Nephron (organoid): Measurements from ENCODE around the gene RASA3.

Experiments
- H3K27ac Mint-ChIP-seq, 3 experiments: 2 replicates each; pipeline ENCODE4 v1.8.0; 2020; ENCODE audit warnings: mixed read lengths in 3 of 3, mild to moderate bottlenecking in 2 of 3, moderate library complexity in 1 of 3
- H3K27me3 Mint-ChIP-seq: 2 replicates; pipeline ENCODE4 v1.8.0; 2021; ENCODE audit warnings: low read depth, mild to moderate bottlenecking, moderate library complexity, mixed read lengths
- H3K36me3 Mint-ChIP-seq: 2 replicates; pipeline ENCODE4 v1.8.0; 2020; ENCODE audit warnings: low read depth, mixed read lengths
- H3K4me1 Mint-ChIP-seq: 2 replicates; pipeline ENCODE4 v1.8.0; 2020; ENCODE audit warnings: mixed read lengths
- H3K4me3 Mint-ChIP-seq, 3 experiments: 2 replicates each; pipeline ENCODE4 v1.8.0; 2020; ENCODE audit warnings: mild to moderate bottlenecking in 3 of 3, mixed read lengths in 3 of 3, moderate library complexity in 2 of 3
- H3K9me3 Mint-ChIP-seq: 2 replicates; pipeline ENCODE4 v1.8.0; 2020; ENCODE audit warnings: mixed read lengths
- TF ChIP-seq, protein P1 (sequence below), 3 experiments: fragments of 200-600 bp; sonication (generic); IDR thresholded peaks; one replicate each; pipeline ENCODE4 v1.5.0; 2021; ENCODE audit warnings: antibody characterized with exemption in 3 of 3; ENCODE audit not compliant: unreplicated experiment in 3 of 3

RASA3 gene

DNA sequence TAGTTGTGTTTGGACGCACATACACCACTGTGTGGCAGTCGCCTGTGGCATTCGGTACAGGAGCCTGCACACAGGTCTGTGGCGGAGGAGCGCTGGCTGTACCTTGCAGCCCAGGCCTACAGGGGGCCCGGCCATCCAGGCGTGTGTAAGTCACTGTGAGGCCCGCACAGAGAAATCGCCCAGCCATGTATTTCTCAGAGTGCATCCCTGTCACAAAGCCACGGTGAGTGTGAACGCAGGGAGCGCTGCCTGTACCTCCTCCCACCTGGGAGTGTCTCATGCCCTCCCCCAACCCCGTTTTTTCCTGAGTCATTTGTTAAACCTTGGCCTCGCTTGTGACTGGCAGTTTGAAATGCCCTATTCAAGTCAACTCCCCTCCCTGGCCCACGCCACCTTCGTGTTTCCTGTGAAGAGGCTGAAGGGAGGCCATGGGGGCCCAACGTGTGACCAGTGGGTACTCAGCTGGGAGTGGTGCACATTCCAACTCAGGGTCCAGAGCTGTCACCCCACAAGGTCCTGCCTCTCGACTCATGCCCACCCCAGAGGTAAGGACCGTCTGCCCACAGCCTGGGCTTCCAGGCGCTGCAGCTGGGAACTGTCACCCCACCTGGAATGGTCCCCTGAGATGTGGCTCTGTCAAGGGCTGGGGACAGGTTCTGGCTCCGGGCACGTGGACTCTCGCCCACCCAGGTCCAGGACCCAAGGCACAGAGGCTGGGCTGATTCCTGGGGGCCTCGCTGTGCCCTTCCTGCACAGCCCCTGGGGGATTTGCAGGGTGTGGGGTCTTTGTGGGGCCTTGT is 11.6 kb upstream of the RASA3 start:
- no peaks in the 10 kb centered on the region for H3K4me1 Mint-ChIP-seq
- H3K27ac Mint-ChIP-seq: no peak overlapping the region
- peaks cover 17% of the 10 kb centered on the region for H3K27me3 Mint-ChIP-seq
- no peaks in the 10 kb centered on the region for H3K36me3 Mint-ChIP-seq
- TF ChIP-seq, protein P1, sequence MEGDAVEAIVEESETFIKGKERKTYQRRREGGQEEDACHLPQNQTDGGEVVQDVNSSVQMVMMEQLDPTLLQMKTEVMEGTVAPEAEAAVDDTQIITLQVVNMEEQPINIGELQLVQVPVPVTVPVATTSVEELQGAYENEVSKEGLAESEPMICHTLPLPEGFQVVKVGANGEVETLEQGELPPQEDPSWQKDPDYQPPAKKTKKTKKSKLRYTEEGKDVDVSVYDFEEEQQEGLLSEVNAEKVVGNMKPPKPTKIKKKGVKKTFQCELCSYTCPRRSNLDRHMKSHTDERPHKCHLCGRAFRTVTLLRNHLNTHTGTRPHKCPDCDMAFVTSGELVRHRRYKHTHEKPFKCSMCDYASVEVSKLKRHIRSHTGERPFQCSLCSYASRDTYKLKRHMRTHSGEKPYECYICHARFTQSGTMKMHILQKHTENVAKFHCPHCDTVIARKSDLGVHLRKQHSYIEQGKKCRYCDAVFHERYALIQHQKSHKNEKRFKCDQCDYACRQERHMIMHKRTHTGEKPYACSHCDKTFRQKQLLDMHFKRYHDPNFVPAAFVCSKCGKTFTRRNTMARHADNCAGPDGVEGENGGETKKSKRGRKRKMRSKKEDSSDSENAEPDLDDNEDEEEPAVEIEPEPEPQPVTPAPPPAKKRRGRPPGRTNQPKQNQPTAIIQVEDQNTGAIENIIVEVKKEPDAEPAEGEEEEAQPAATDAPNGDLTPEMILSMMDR (IDR thresholded peaks at IDR 0.05; ENCODE audit: unreplicated experiment in 3 of 3): peak; percentile 45 to 61 (median 48)
- H3K4me3 Mint-ChIP-seq: no peak overlapping the region
- H3K9me3 Mint-ChIP-seq: no peaks in the 10 kb centered on the region

DNA sequence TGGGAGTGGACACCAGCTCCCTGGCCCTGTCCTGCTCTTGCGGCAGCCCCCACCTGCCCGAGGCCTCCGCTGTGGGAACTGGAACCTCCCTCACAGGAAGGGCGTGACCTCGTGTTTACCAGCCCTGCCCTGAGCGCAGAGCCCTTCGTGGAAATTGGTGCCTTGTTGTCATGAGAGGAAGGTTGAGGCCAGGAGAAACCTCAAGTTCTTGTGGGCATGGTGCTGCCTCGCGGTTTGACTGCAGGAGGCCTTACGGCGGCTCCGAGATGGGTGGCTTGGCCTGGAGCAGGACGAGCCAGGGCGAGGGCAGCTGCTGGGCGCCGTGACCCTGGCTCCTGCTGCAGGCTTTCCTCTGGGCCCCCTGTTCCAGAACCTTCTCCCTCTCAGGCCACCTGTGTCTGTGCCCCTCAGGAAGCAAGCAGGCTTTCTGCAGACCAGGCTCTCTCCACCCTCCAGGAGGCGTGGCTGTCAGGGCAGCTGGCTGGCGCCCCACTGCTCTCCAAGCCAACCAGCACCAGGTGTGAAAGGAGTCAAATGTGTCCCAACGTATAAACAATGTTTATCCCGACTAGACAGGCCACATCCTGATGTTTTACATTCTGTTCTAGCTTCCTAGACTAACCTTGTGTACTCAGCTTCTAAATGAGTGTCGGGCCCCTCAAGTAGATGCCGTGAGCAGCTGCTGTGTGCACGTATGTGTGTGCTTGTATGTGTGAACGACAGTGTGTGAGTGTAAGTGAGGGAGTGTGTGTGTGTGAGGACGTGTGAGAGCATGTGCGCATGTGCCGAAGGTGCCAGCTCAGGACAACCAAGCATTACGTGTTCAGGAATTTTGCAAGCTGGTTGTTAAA is 10.4 kb upstream of the RASA3 start:
- Mint-ChIP-seq H3K4me3 (no peak overlapping the region), H3K4me1 (no peaks in the 10 kb centered on the region), H3K9me3 (no peaks in the 10 kb centered on the region), H3K27me3 (peaks cover 15% of the 10 kb centered on the region), H3K36me3 (no peaks in the 10 kb centered on the region), H3K27ac (no peak overlapping the region)
- TF ChIP-seq, protein P1 (IDR thresholded peaks at IDR 0.05; ENCODE audit: unreplicated experiment in 3 of 3): no peak

DNA sequence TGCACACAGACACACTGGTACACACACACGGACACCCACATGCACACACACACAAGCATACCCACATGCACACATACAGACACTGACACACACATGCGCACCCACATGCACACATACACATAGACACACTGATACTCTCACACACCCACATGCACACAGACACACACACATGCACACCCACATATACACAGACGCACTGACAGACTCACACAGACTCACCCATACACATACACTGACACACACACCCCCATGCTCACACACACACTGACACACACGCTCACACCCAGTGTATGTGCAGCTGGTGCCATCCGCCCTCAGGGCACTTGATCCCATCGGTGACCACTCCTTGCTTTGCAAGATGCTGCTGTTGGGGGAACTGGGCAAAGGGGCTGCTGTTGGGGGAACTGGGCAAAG is 9.7 kb upstream of the RASA3 start:
- no peaks in the 10 kb centered on the region for H3K4me1 Mint-ChIP-seq
- TF ChIP-seq, protein P1 (IDR thresholded peaks at IDR 0.05; ENCODE audit: unreplicated experiment in 3 of 3): no peak
- peaks cover 14% of the 10 kb centered on the region for H3K27me3 Mint-ChIP-seq
- H3K9me3 Mint-ChIP-seq: no peaks in the 10 kb centered on the region
- no peak overlapping the region for H3K4me3 Mint-ChIP-seq
- no peak overlapping the region for H3K27ac Mint-ChIP-seq
- no peaks in the 10 kb centered on the region for H3K36me3 Mint-ChIP-seq

DNA sequence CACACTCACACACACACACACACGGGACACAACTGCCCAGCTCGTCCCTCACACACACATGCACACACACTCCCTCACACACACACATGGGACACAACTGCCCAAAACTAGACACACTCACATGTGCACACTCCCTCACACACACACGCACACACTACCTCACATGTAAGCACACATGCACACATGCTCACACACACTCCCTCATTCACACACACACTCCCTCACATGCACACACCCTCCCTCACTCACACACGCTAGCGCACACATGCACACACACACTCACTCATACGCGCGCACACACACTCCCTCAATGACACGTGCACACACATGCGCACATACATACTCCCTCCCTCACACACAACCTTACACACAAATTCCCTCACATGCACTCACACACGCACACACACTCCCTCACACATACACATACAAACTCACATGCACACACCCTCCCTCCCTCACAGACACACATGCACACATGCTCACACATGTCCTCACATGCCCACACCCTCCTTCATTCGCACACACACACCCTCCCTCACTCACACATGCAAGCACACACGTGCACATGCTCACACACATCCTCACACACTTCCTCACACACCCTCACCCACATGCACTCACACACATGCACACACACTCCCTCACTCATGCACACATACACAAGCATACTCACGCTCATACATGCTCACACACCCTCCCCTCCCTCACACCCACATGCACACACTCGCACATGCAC is 9.0 kb upstream of the RASA3 start:
- no peaks in the 10 kb centered on the region for H3K36me3 Mint-ChIP-seq
- H3K27me3 Mint-ChIP-seq: peaks cover 7% of the 10 kb centered on the region
- no peak overlapping the region for H3K27ac Mint-ChIP-seq
- no peak overlapping the region for H3K4me3 Mint-ChIP-seq
- TF ChIP-seq, protein P1 (IDR thresholded peaks at IDR 0.05; ENCODE audit: unreplicated experiment in 3 of 3): no peak
- H3K9me3 Mint-ChIP-seq: no peaks in the 10 kb centered on the region
- no peaks in the 10 kb centered on the region for H3K4me1 Mint-ChIP-seq

- Mint-ChIP-seq H3K4me1 (no peaks in the 10 kb centered on the region), H3K4me3 (no peak overlapping the region), H3K27me3 (peaks cover 7% of the 10 kb centered on the region), H3K27ac (no peak overlapping the region), H3K9me3 (no peaks in the 10 kb centered on the region), H3K36me3 (no peaks in the 10 kb centered on the region)
- TF ChIP-seq, protein P1 (IDR thresholded peaks at IDR 0.05; ENCODE audit: unreplicated experiment in 3 of 3): no peak
Measured at GRCh38 chr13:114140906-114141250, 8.5 kb upstream of the RASA3 start.
